K562 (cell line): Measurements from ENCODE around the gene CAPN7. TPM values are rescaled to one million over a fixed set of nuclear protein-coding genes. Genes with fewer than 3 reads are reported as not detected.
"Not testable (repeated sequence)": the region's sequence is repeated elsewhere in the genome, so short reads cannot be mapped to it uniquely, and the experiment has no call there.

Experiments used
- ATAC-seq: fragments of 200-7000 bp; cut with Tn5 transposase; 3 replicates; pipeline ENCODE4 v1.9.1; 2020; ENCODE audit warnings: moderate library complexity
- BruUV-seq: library from RNA; stranded (reverse); fragments of 400-500 nt; replicated peaks from 2 replicates; lab custom pipeline; 2021; lab: Mats Ljungman, UMichigan
- CTCF ChIA-PET: fragments of 300-600 bp; formaldehyde crosslinking; extraction: SDS; loops from one replicate; lab custom pipeline; 2021; ENCODE audit warnings: low intra/inter-chr PET ratio; lab: Yijun Ruan, JAX
- POLR2A ChIA-PET: fragments of 300-600, 350-650 bp; sonication (Branson Sonifier 250); formaldehyde crosslinking; extraction: SDS; loops from one replicate; lab custom pipeline; 2021; ENCODE audit warnings: antibody characterized with exemption, inconsistent platforms; lab: Yijun Ruan, JAX
- DNase-seq, 4 experiments: peaks; one replicate each; pipeline versions ENCODE4 v3.0.0 to v3.0.0-alpha.2; 2011 to 2018; ENCODE audit warnings: low spot score in 3 of 4, mixed read lengths in 3 of 4; ENCODE audit errors: extremely low read depth in 1 of 4
- FAIRE-seq: peaks from 2 replicates; lab custom pipeline; 2011; peaks lifted over from hg19 to GRCh38; lab: Jason Lieb, UNC
- H2AFZ ChIP-seq: 2 replicates; pipeline ENCODE4 v1.6.0; 2011; ENCODE audit warnings: low read depth, low read length, control low read depth, inconsistent platforms
- H3K27ac ChIP-seq: fragments of 200-600 bp; 3 replicates; pipeline ENCODE4 v1.8.0; 2011; ENCODE audit warnings: low read depth, mild to moderate bottlenecking, control low read depth, inconsistent platforms, low read length, moderate library complexity, mixed read lengths; ENCODE audit errors: extremely low read depth
- H3K27me3 ChIP-seq, 2 experiments: fragments of 300-600 bp in 1 of 2; 2 replicates in 1 of 2; 3 replicates in 1 of 2; pipeline versions ENCODE4 v1.6.0 to v1.8.0; 2011; ENCODE audit warnings: inconsistent platforms in 2 of 2, low read length in 2 of 2, mild to moderate bottlenecking in 1 of 2, mixed read lengths in 1 of 2, moderate library complexity in 1 of 2; ENCODE audit not compliant: control insufficient read depth in 2 of 2, insufficient read depth in 2 of 2
- H3K36me3 ChIP-seq: fragments of 300-600 bp; 3 replicates; pipeline ENCODE4 v1.8.0; 2011; ENCODE audit warnings: mild to moderate bottlenecking, low read length, inconsistent platforms; ENCODE audit not compliant: control insufficient read depth, insufficient read depth
- H3K4me1 ChIP-seq, 2 experiments: fragments of 200-600 bp in 1 of 2; replicated peaks in 1 of 2; 2 replicates in 1 of 2; 3 replicates in 1 of 2; pipeline versions ENCODE4 v1.5.1 to v1.8.0; 2011; ENCODE audit warnings: inconsistent platforms in 2 of 2, low read length in 2 of 2, mild to moderate bottlenecking in 1 of 2, mixed read lengths in 1 of 2, moderate library complexity in 1 of 2; ENCODE audit not compliant: control insufficient read depth in 2 of 2, insufficient read depth in 2 of 2
- H3K4me2 ChIP-seq: 2 replicates; pipeline ENCODE4 v1.6.1; 2011; ENCODE audit warnings: low read length, control low read depth, inconsistent platforms, mixed read lengths; ENCODE audit not compliant: insufficient read depth
- H3K4me3 ChIP-seq: fragments of 200-600 bp; sonication (generic), shearing (Covaris generic); 2 replicates; pipeline ENCODE4 v1.5.1; 2016; ENCODE audit warnings: control low read depth, inconsistent platforms
- H3K79me2 ChIP-seq: fragments of 200-600 bp; 3 replicates; pipeline ENCODE4 v1.8.0; 2011; ENCODE audit warnings: low read length, inconsistent platforms; ENCODE audit not compliant: control insufficient read depth, insufficient read depth
- H3K9ac ChIP-seq, 2 experiments: 2 replicates each; pipeline versions ENCODE4 v1.6.0 to v1.6.1; 2011; ENCODE audit warnings: low read depth in 2 of 2, low read length in 2 of 2, control low read depth in 1 of 2, inconsistent platforms in 1 of 2, mild to moderate bottlenecking in 1 of 2, mixed read lengths in 1 of 2; ENCODE audit not compliant: insufficient read depth in 1 of 2
- H3K9me1 ChIP-seq: one replicate; pipeline ENCODE4 v1.6.0; 2011; ENCODE audit warnings: inconsistent platforms, mild to moderate bottlenecking, low read length, moderate library complexity; ENCODE audit not compliant: control insufficient read depth, insufficient read depth
- H3K9me3 ChIP-seq: replicated peaks from 2 replicates; pipeline ENCODE4 v1.5.1; 2011; ENCODE audit warnings: low read depth, low read length, inconsistent platforms; ENCODE audit not compliant: control insufficient read depth, insufficient read depth
- H4K20me1 ChIP-seq: replicated peaks from 2 replicates; pipeline ENCODE4 v1.6.1; 2011; ENCODE audit warnings: low read length, inconsistent platforms, mixed read lengths; ENCODE audit not compliant: control insufficient read depth, insufficient read depth
- DPF2 ChIP-seq: fragments of 450-650 bp; IDR thresholded peaks from 2 replicates; pipeline ENCODE4 v1.6.1; 2016
- MAZ ChIP-seq, 2 experiments: fragments of 450-650 bp in 1 of 2; sonication (generic) in 1 of 2; formaldehyde crosslinking; IDR thresholded peaks in 1 of 2; conservative IDR thresholded peaks in 1 of 2; 2 replicates each; pipeline versions ENCODE4 v1.4.0 to v1.5.0; 2020; ENCODE audit warnings: mild to moderate bottlenecking in 1 of 2, missing genetic modification reagents in 1 of 2
- MNT ChIP-seq, 2 experiments: fragments of 450-650 bp; conservative IDR thresholded peaks; 2 replicates each; pipeline ENCODE4 v1.6.1; 2017; ENCODE audit warnings: mild to moderate bottlenecking in 2 of 2, moderate library complexity in 2 of 2
- TAF7 ChIP-seq: fragments of 450-650 bp; IDR thresholded peaks from 2 replicates; pipeline ENCODE4 v1.6.1; 2016; ENCODE audit warnings: missing genetic modification characterization, missing compliant biosample characterization
- TBP ChIP-seq: optimal IDR thresholded peaks from 2 replicates; pipeline ENCODE3; 2011; ENCODE audit warnings: low read depth, low read length, improper control_type of control experiment
- ZBTB40 ChIP-seq, 2 experiments: fragments of 450-650 bp in 1 of 2; sonication (generic) in 1 of 2; formaldehyde crosslinking in 1 of 2; IDR thresholded peaks; 2 replicates each; pipeline versions ENCODE4 v1.7.1 to v1.9.0; 2016 to 2022; ENCODE audit warnings: inconsistent platforms in 1 of 2, mild to moderate bottlenecking in 1 of 2, missing genetic modification reagents in 1 of 2
- ZBTB8A ChIP-seq: fragments of 450-650 bp; IDR thresholded peaks from 2 replicates; pipeline ENCODE4 v1.6.1; 2018; ENCODE audit warnings: mild to moderate bottlenecking, moderate library complexity; ENCODE audit not compliant: partially characterized antibody
- ZNF384 ChIP-seq: IDR thresholded peaks from 2 replicates; pipeline ENCODE4 v1.6.1; 2012; ENCODE audit warnings: low read depth, low read length, improper control_type of control experiment
- WGBS: fragments of 100-300 bp; shearing (Covaris generic); methylation state at CpG from one replicate; pipeline ENCODE4 v1.1.6; 2016; ENCODE audit warnings: low coverage, mixed read lengths; ENCODE audit not compliant: insufficient coverage; ENCODE audit errors: missing lambda C conversion rate; 5-methylcytosine and 5-hydroxymethylcytosine counted together
- in situ Hi-C: fragments of 300-500 bp; cut with MboI; formaldehyde crosslinking; loops from 4 replicates; pipeline ENCODE4 v1.15.0; 2018; ENCODE audit warnings: inconsistent platforms, mixed read lengths
- intact Hi-C: fragments of 100-400 bp; cut with micrococcal nuclease; formaldehyde crosslinking; loops from 2 replicates; pipeline ENCODE4 v1.14.2; 2022
- polyA plus RNA-seq, 8 experiments: library from polyadenylated mRNA; depleted of rRNA in 4 of 8; stranded (reverse) in 5 of 8; unstranded in 3 of 8; fragments of >200 nt; fragmentation: Nextera tagmentation in 2 of 8; fragmentation: Illumina TruSeq in 1 of 8; extraction: Ambion mirVana in 2 of 8; extraction: Trizol in 1 of 8; gene quantifications; 2 replicates each; pipeline versions ENCODE4 v1.2.1 to v1.2.3, GENCODE V29; 2011 to 2014; ENCODE audit warnings: inconsistent platforms in 1 of 8, missing spikeins in 1 of 8
- total RNA-seq, 7 experiments: library from RNA; depleted of rRNA in 6 of 7; stranded (reverse); fragments of >200 nt in 6 of 7; fragmentation: Illumina TruSeq in 2 of 7; extraction: Trizol in 2 of 7; gene quantifications; 2 replicates each; pipeline versions ENCODE4 v1.2.1 to v1.2.3, GENCODE V29; 2011 to 2021; ENCODE audit warnings: low replicate concordance in 1 of 7

Gene CAPN7
- total and polyA plus RNA-seq, 9 of the 15 experiments (the other 6 are each of a cell fraction or from before 2014, with no cell fraction given): 6.5 to 42.7 (median 32.7) TPM

- FAIRE-seq; CTCF ChIA-PET; H3K4me1 ChIP-seq; H3K9me1 ChIP-seq; H4K20me1 ChIP-seq; in situ Hi-C loops; H3K9me3 ChIP-seq; H3K79me2 ChIP-seq; H3K36me3 ChIP-seq; H3K27me3 ChIP-seq; intact Hi-C loops; TF ChIP-seq ZBTB40 (CRISPR knock-in tag; IDR thresholded peaks at IDR 0.05): not testable (repeated sequence)
- WGBS: 6% methylated on average over 9 of the region's 33 CpGs
- DNase-seq (peak in 1 of 4 experiments; percentile 39), ATAC-seq (peak; percentile 81)
- TSS peak; percentile 68 for BruUV-seq
- peak overlapping the region; percentile 82 for H3K27ac ChIP-seq
- peak overlapping the region; percentile 48 for H3K4me3 ChIP-seq
- H2AFZ ChIP-seq: peak overlapping the region; percentile 97
- H3K4me2 ChIP-seq: peak overlapping the region; percentile 77
- POLR2A ChIA-PET: interaction anchor here (0.6 to 1.4 kb wide), 4 partner anchors 10 to 68 kb away, joined by 3 to 6 read pairs (median 3); no protein-coding TSS in a partner anchor
- peak overlapping the region; percentile 72 to 90; a peak in 3 of 4 replicates for H3K9ac ChIP-seq
- TF ChIP-seq MNT (conservative IDR thresholded peaks at IDR 0.05) (peak in 1 of 2 experiments; percentile 65; a peak in 1 of 4 replicates), MAZ (CRISPR knock-in tag; conservative IDR thresholded peaks at IDR 0.05 in 1 of 2, IDR thresholded peaks at IDR 0.05 in 1 of 2) (0 out of 4 replicates have a peak, but pooled peaks of 1 of the 2 experiments have one; percentile 9), TBP (peak; percentile 16), DPF2 (peak; percentile 39; the same call in 1 of the 2 replicates), TAF7 (peak; percentile 89), ZBTB8A (peak; percentile 17), ZBTB40 (IDR thresholded peaks at IDR 0.05) (peak; percentile 62; the same call in 1 of the 2 replicates), ZNF384 (0 out of 2 replicates have a peak, but pooled peaks have one; percentile 16)
Observed at GRCh38 chr3:15186477-15187164, 19.4 kb upstream of the CAPN7 start.
